ENCODE results near the gene TBC1D23.

DNA sequence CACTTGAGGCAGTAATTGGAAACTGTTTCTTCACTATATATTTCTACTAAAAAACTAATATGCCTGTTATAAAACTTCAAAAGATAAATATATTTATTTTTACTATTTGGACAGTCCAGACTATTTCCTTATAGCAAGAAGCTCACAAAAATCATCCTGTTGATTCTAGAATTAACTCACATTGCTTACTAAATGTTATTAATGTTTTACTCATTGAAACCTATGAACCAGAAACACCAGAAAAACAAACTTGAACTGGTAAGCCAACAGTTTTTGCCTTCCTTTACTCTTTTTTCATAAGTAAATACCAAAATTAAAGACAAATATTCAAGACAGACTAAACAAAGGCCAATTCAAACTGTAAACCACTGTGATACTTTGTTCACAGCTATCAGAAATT lies 113.7 kb downstream of the TBC1D23 start:
- no peak for TF ChIP-seq CTCF (conservative IDR thresholded peaks at IDR 0.05)
- no peak for TF ChIP-seq EZH2 (IDR thresholded peaks at IDR 0.05; ENCODE audit: low read depth)

Data from PC-9 (cell line).